Muscle layer of colon (tissue), 2 donors: ENCODE results near the gene CFL1.
A peak's percentile ranks its signal among the peaks of the same experiment; 100 is the strongest.

Experiments used
- H3K27ac ChIP-seq: one replicate; pipeline ENCODE4 v1.7.0; 2013; ENCODE audit warnings: low read depth, mild to moderate bottlenecking, low read length, moderate library complexity
- H3K27me3 ChIP-seq, 2 donors: one replicate each; pipeline ENCODE4 v1.7.0; 2013; ENCODE audit warnings: low read length in 2 of 2, mild to moderate bottlenecking in 2 of 2; ENCODE audit not compliant: insufficient read depth in 2 of 2, control insufficient read depth in 1 of 2
- H3K36me3 ChIP-seq: one replicate; pipeline ENCODE4 v1.7.0; 2013; ENCODE audit warnings: mild to moderate bottlenecking, low read length; ENCODE audit not compliant: insufficient read depth
- H3K4me1 ChIP-seq: one replicate; pipeline ENCODE4 v1.7.0; 2013; ENCODE audit warnings: mild to moderate bottlenecking, low read length; ENCODE audit not compliant: insufficient read depth
- H3K4me3 ChIP-seq, 2 donors: one replicate each; pipeline ENCODE4 v1.7.0; 2013; ENCODE audit warnings: low read length in 2 of 2, low read depth in 1 of 2, mild to moderate bottlenecking in 1 of 2, moderate library complexity in 1 of 2
- H3K9ac ChIP-seq: one replicate; pipeline ENCODE4 v1.7.0; 2013; ENCODE audit warnings: low read length
- H3K9me3 ChIP-seq: one replicate; pipeline ENCODE4 v1.7.0; 2013; ENCODE audit warnings: mild to moderate bottlenecking, low read length
- donor health status: abdominal sarcoma.
- donor health status: Adenocarcinoma of cecum.

The CFL1 gene

DNA sequence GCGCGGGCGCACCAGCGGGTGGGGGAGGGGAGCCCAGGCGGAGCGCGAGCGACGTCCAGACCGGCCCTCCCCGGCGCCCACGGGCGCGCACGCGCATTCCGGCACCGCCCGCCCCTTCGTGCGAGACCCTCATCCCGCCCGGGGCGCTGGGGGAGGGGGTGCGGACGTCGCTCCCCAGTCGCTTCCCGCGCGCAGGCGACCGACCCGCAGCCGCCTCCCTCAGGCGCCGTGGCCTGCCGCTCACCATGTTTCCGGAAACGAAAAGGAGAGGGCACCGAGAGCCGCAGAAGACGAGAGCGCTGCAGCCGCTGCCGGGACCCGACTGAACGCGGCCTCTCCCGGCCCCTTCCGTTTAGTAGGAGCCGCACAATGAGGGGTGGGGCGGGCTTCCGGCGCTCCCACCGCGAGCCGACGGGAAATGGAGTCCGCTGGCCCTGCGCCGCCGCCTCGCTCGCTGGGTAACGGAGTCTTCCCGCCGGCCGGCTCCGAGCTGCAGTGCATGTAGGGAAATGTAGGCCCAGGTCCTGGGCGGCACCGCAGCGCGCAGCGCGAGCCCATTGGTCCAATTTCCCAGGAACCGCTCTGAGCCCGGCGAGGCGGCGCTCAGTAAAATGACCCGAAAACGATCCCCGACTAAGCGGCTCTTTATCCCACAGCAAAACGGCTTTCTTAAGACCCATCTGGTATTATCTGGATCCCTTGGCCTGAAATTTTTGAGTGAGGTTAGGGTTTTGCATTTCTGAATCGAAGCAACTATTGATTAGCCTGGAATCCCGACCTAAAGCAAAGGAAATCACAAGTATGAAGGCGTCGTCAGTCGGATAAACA, at the start of gene CFL1:
TSS of gene CFL1 (minus strand) at position 328 of the 828 bp plus-strand sequence. CDS start at position 247, 81 bp downstream.
- Histone ChIP-seq H3K9ac (peak within 1 kb of the TSS; percentile 79), H3K27me3 (no peaks in the 10 kb centered on the region), H3K4me1 (peaks cover 45% of the 10 kb centered on the region), H3K9me3 (no peaks in the 10 kb centered on the region), H3K4me3 (peak within 1 kb of the TSS; percentile 68 to 89), H3K36me3 (peaks cover 47% of the 10 kb centered on the region), H3K27ac (peak within 1 kb of the TSS; percentile 99)

DNA sequence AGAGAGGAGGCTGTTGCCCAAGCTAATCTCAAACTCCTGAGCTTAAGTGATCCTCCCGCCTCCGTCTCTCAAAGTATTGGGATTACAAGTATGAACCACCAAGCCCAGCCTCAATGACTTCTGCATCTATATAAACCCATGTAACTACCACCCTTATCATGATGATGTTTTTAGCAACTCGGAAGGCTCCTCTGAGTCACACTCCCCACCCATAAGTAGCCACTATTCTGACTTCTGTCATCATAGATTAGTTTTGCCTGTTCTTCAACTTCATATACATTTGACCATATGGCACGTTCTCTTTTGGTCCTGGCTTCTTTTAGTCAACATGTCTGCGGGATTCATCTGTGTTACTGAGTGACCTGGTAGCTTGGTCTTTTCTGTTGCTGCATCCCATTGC, 48.6 kb upstream of the CFL1 start:
- H3K27me3 ChIP-seq: no peaks in the 10 kb centered on the region
- H3K36me3 ChIP-seq: no peaks in the 10 kb centered on the region
- H3K4me1 ChIP-seq: peaks cover 5% of the 10 kb centered on the region
- no peak overlapping the region for H3K9ac ChIP-seq
- H3K4me3 ChIP-seq: no peak overlapping the region
- no peak overlapping the region for H3K27ac ChIP-seq
- H3K9me3 ChIP-seq: no peaks in the 10 kb centered on the region

DNA sequence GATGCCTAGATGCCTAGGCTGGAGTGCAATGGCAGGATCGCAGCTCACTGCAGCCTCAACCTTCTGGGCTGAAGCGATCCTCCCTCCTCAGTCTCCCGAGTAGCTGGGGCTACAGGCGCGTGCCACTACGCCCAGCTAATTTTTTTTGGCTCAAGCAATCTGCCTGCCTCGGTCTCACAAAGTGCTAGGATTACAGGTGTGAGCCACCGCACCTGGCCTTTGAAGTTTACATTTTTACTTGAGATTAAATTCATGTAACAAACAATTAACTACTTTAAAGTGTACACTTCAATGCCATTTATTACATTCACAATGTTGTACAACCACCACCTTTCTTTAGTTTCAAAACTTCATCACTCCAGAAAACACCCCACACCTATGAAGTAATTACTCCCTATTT, 45.7 kb upstream of the CFL1 start:
- H3K4me1 ChIP-seq: peaks cover 4% of the 10 kb centered on the region
- H3K36me3 ChIP-seq: no peaks in the 10 kb centered on the region
- no peak overlapping the region for H3K4me3 ChIP-seq
- H3K27ac ChIP-seq: no peak overlapping the region
- peaks cover 3 to 8% of the 10 kb centered on the region in 2 donors for H3K27me3 ChIP-seq
- no peak overlapping the region for H3K9ac ChIP-seq
- H3K9me3 ChIP-seq: no peaks in the 10 kb centered on the region

DNA sequence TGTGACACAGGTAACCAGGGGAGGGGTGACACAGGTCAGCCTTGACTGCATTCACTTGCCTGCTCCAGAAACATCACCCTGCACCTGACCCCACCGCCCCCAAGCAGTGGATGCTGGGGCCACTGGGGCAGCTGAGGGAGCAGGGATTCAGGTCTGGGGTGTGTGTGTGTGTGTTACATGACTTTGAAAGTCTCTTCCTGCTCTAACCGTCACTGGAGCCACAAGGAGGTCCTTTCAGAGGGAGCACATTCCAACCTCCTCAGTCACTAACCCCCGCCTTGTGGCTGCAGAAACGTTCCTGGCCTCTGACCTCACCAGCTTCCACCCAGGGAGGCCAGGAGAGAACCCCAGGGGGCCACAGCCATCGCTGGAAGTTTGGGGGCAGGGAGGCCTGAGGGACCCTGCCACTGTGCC, 45.1 kb upstream of the CFL1 start:
- Histone ChIP-seq H3K9me3 (no peaks in the 10 kb centered on the region), H3K4me3 (no peak overlapping the region), H3K27me3 (peaks cover 7 to 8% of the 10 kb centered on the region in 2 donors), H3K9ac (no peak overlapping the region), H3K27ac (no peak overlapping the region), H3K36me3 (no peaks in the 10 kb centered on the region), H3K4me1 (peaks cover 4% of the 10 kb centered on the region)

DNA sequence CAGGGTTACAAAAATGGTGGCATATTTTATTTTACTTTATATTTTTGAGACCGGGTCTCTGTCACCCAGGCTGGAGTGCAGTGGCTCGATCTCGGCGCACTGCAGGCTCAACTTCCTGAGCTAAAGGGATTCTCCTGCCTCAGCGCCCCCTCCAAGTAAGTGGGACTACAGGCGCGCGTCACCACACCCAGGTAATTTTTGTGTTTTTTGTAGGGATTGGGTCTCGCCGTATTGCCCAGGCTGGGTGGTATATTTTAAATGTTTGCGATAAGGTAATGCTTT, 42.9 kb upstream of the CFL1 start:
- Histone ChIP-seq H3K4me3 (peak overlapping the region; percentile 42 to 49), H3K9ac (no peak overlapping the region), H3K9me3 (no peaks in the 10 kb centered on the region), H3K27me3 (peaks cover 7 to 8% of the 10 kb centered on the region in 2 donors), H3K36me3 (no peaks in the 10 kb centered on the region), H3K4me1 (peaks cover 4% of the 10 kb centered on the region), H3K27ac (no peak overlapping the region)

DNA sequence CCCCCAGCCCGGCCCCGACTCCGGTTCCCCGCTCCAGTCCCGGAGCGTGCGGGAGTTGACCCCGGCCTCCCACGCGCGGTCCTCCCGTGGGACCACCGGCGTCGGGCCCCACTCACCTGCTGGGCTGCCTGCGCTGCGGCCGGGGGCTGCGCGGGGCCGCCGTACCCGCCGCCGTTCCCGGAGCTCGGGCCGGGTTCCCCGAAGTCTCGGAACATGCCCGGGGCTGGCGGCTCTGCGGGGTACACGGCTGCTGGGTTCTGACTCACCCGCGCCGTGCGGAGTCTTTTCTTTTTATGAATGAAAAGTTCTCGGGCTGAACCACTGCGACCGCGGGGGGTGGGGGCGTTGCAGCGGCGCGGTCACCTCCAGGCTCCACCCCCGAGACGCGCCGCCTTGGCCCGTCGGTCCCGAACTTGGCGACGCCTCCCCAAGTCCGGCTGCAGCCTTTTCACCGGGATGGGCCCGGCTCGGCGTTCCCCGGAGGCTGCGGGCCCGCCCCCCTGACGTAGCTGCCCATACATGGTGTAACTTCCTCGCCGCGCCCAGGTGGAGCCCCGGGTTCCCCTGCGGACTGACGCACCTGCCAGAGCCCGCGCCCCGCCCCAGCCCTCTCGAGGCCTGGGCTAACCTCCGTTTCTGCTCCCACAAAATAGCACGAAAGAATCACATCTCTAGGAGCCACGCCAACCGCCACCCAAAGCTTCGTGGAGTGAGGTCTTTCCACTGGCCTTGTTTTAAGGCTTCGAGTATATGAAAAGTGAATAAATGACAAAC, 42.3 kb upstream of the CFL1 start, which contains the start of gene FOSL1:
TSS of gene FOSL1 (minus strand) at position 264 of the 774 bp plus-strand sequence. CDS start at position 215, 49 bp downstream.
- Histone ChIP-seq H3K27ac (peak within 1 kb of the TSS; percentile 52), H3K9me3 (no peaks in the 10 kb centered on the region), H3K9ac (no peak within 1 kb of the TSS), H3K4me1 (peaks cover 4% of the 10 kb centered on the region), H3K27me3 (peaks cover 7 to 8% of the 10 kb centered on the region in 2 donors), H3K36me3 (no peaks in the 10 kb centered on the region), H3K4me3 (peak within 1 kb of the TSS; percentile 42 to 49)

DNA sequence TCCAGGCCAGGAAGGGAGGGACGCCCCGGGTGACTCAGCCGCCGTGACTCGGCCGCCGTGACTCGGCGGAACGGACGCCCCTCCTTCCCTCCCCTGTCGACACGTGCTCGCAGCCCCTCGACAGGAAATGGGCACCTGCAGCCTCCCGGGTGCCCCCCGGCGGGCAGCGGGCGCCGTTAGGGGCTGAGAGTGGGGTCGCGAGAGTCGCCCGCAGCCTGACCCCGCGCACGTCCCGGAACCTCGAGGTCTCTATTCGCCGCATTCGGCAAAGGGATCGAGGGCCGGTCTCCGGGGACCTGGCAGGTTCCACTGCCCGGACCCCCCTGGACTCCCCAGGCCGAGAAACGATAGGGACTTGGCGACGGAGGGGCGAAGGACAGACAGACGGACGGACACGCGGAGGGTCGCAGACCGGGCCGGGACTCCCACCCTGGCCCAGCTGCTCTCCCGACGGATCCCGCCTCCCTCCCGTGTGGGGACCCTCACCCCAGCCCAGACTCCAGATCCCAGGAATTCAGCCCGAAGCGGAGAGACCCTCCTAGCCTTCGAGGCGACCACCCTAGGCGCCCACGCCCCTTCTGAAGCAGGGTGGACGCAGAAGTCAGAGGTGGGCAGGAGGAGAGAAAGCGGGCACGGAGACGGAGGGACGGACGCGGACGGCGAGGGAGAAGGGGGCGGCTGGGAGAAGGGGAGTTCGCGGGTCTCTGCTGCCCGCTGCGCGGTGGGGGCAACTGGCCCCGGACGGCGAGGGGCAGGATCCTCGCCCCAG, 41.6 kb upstream of the CFL1 start:
- Histone ChIP-seq H3K27ac (peak overlapping the region; percentile 52), H3K4me1 (peaks cover 4% of the 10 kb centered on the region), H3K9me3 (no peaks in the 10 kb centered on the region), H3K4me3 (peak overlapping the region; percentile 42 to 49), H3K27me3 (peaks cover 7 to 8% of the 10 kb centered on the region in 2 donors), H3K9ac (no peak overlapping the region), H3K36me3 (no peaks in the 10 kb centered on the region)

DNA sequence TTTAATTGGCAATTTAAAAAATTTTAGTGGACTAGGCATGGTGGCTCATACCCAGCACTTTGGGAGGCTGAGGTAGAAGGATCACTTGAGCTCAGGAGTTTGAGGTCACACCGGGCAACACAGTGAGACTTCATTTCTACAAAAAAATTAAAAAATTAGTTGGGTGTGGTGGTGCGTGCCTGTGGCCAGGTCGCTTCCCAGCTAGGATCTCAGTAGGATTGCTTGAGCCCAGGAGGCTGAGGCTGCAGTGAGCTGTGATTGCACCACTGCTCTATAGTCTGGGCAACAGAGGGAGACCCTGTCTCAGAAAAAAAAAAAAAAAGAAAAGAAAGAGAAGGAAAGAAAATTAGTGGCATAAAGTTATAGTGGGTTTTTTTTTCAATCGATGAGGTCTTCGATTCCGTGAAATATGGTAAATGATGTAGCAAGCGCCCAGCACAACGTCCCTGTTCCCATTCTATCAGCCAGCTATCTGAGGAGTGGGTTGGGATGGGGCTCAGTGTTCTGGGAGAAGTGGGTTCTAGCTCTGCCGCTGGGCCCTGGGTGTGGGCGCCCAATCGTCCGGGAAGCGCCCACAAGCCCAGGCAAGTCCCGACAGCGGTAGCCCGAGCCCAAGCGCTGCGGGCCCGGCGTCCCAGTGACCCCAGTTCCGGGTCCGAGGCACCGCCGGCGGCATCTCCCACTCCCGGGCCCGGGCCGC, 40.8 kb upstream of the CFL1 start:
- no peak overlapping the region for H3K27ac ChIP-seq
- peaks cover 7 to 8% of the 10 kb centered on the region in 2 donors for H3K27me3 ChIP-seq
- H3K4me1 ChIP-seq: peaks cover 5% of the 10 kb centered on the region
- H3K36me3 ChIP-seq: no peaks in the 10 kb centered on the region
- H3K9me3 ChIP-seq: no peaks in the 10 kb centered on the region
- H3K9ac ChIP-seq: no peak overlapping the region
- peak overlapping the region in 1 of 2 donors; percentile 42 for H3K4me3 ChIP-seq

DNA sequence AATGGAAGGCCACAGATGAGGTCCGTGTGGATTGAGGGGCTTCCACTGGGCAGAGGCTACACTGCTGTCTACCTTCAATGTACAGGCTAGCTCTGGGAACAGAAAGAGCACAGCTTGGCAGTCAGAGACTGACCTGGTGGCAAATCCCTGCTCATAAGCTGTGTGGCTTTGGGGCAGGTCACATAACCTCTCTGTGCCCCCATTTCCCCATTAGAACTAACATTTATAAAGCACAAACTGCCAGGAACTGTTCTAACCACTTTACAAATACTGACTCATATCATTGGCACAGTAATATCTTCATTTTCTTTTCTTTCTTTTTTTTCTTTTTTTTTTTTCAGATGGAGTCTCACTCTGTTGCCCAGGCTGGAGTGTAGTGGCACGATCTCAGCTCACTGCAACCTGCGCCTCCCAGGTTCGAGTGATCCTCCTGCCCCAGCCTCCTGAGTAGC, 39.1 kb upstream of the CFL1 start:
- H3K27ac ChIP-seq: no peak overlapping the region
- no peaks in the 10 kb centered on the region for H3K9me3 ChIP-seq
- no peaks in the 10 kb centered on the region for H3K36me3 ChIP-seq
- peaks cover 7 to 8% of the 10 kb centered on the region in 2 donors for H3K27me3 ChIP-seq
- no peak overlapping the region for H3K4me3 ChIP-seq
- H3K9ac ChIP-seq: no peak overlapping the region
- H3K4me1 ChIP-seq: peaks cover 21% of the 10 kb centered on the region

DNA sequence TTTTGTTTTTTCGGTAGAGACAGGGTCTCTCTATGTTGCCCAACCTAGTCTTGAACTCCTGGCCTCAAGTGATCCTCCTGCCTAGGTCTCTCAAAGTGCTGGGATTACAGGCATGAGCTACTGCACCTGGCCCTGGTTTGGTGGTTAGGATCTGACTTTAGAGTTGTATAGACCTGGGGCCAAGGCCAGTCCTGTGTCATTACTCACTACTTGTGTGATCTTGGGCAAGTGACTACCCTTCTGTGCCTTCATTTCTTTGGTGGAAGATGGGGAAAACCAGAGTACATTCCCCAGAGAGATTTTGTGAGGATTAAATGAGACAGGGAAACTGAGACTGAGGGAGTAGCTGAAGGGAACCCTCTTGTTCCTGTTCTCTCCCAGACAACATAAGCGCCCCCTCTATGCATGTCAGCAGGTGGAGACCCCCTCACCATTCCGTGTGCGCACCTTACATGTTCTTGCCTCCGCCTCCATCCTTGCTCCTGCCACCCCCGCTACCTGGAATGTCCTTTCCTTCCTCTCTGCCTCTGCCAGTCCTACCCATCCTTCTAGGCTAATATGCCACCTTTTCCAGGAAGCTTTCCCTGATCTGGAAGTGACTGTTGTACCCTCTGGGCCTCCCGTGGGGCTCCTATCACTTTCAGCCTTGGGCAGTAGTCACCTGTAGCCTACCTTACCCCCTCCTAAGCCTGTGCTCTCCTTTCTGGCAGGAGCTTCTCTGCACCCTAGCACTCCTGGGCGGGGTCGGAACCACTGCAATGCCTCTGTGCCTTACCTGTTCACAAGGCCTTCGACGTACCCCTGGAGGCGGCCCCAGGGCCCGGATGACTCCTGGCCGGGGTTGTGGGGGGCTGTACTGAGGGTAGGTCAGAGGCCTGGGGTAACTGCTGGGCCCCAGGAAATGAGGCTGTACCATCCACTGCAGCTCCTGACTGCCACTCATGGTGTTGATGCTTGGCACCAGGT, 38.3 kb upstream of the CFL1 start:
- H3K9ac ChIP-seq: no peak overlapping the region
- H3K27ac ChIP-seq: no peak overlapping the region
- peaks cover 25% of the 10 kb centered on the region for H3K4me1 ChIP-seq
- no peaks in the 10 kb centered on the region for H3K9me3 ChIP-seq
- no peak overlapping the region for H3K4me3 ChIP-seq
- H3K27me3 ChIP-seq: peaks cover 7 to 8% of the 10 kb centered on the region in 2 donors
- H3K36me3 ChIP-seq: no peaks in the 10 kb centered on the region
